Measurements from ENCODE around the gene LAGE3. TPM values are rescaled to one million over a fixed set of nuclear protein-coding genes. Genes with fewer than 3 reads are reported as not detected.

Gene LAGE3
- total RNA-seq, 1 experiment from 2014 or later = 175 TPM

GRCh38 chrX:154517101-154517781, 38.2 kb upstream of the LAGE3 start:
- POLR2A ChIA-PET = no interaction called here
- no peak for TF ChIP-seq CTCF (IDR thresholded peaks at IDR 0.05)
- TF ChIP-seq, protein P1, sequence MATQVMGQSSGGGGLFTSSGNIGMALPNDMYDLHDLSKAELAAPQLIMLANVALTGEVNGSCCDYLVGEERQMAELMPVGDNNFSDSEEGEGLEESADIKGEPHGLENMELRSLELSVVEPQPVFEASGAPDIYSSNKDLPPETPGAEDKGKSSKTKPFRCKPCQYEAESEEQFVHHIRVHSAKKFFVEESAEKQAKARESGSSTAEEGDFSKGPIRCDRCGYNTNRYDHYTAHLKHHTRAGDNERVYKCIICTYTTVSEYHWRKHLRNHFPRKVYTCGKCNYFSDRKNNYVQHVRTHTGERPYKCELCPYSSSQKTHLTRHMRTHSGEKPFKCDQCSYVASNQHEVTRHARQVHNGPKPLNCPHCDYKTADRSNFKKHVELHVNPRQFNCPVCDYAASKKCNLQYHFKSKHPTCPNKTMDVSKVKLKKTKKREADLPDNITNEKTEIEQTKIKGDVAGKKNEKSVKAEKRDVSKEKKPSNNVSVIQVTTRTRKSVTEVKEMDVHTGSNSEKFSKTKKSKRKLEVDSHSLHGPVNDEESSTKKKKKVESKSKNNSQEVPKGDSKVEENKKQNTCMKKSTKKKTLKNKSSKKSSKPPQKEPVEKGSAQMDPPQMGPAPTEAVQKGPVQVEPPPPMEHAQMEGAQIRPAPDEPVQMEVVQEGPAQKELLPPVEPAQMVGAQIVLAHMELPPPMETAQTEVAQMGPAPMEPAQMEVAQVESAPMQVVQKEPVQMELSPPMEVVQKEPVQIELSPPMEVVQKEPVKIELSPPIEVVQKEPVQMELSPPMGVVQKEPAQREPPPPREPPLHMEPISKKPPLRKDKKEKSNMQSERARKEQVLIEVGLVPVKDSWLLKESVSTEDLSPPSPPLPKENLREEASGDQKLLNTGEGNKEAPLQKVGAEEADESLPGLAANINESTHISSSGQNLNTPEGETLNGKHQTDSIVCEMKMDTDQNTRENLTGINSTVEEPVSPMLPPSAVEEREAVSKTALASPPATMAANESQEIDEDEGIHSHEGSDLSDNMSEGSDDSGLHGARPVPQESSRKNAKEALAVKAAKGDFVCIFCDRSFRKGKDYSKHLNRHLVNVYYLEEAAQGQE (IDR thresholded peaks at IDR 0.05; ENCODE audit: insufficient read depth in 1 of 2, low read depth in 2 of 2, low read length in 1 of 2) = no peak
- no peak for TF ChIP-seq POLR2AphosphoS5 (IDR thresholded peaks at IDR 0.05; ENCODE audit: low read depth, low read length)
- TF ChIP-seq SIN3A (IDR thresholded peaks at IDR 0.05; ENCODE audit: borderline replicate concordance, insufficient read depth, low read depth, low read length) = no peak
- TF ChIP-seq TCF7L2 (IDR thresholded peaks at IDR 0.05; ENCODE audit: low read depth, low read length) = no peak
- peak overlapping the region; percentile 78 for H3K27ac ChIP-seq (ENCODE audit: low read length)

GRCh38 chrX:154516656-154517100, 37.6 kb upstream of the LAGE3 start:
- intact Hi-C loops (cut with micrococcal nuclease; ENCODE audit: unreplicated experiment) (no loop called here), in situ Hi-C loops (cut with HindIII; ENCODE audit: low pct_unique_long_range_greater_than_20kb, low sequenced_read_pairs) (no loop called here)
- TF ChIP-seq CTCF (IDR thresholded peaks at IDR 0.05) (no peak), TCF7L2 (IDR thresholded peaks at IDR 0.05; ENCODE audit: low read depth, low read length) (no peak), POLR2AphosphoS5 (IDR thresholded peaks at IDR 0.05; ENCODE audit: low read depth, low read length) (no peak), SIN3A (IDR thresholded peaks at IDR 0.05; ENCODE audit: borderline replicate concordance, insufficient read depth, low read depth, low read length) (no peak)
- TF ChIP-seq, protein P1 (IDR thresholded peaks at IDR 0.05; ENCODE audit: insufficient read depth in 1 of 2, low read depth in 2 of 2, low read length in 1 of 2) = no peak
- ATAC-seq = peak; percentile 39
- BruUV-seq (replicated peaks) = no TSS peak
- CTCF ChIA-PET = interaction anchor here (0.7 kb wide), 1 partner anchor 166 kb away, joined by 5 read pairs; no protein-coding TSS in a partner anchor
- Histone ChIP-seq H3K4me3 (ENCODE audit: low read depth in 2 of 2, low read length in 2 of 2) (peak overlapping the region; percentile 72 to 85), H3K27me3 (ENCODE audit: control insufficient read depth, insufficient read depth, low read length) (no peaks in the 10 kb centered on the region), H3K36me3 (ENCODE audit: control insufficient read depth, insufficient read depth, low read length) (no peaks in the 10 kb centered on the region), H3K27ac (ENCODE audit: low read length) (peak overlapping the region; percentile 78), H3K4me1 (ENCODE audit: control insufficient read depth, insufficient read depth, low read length) (peaks cover 12% of the 10 kb centered on the region), H3K9me3 (ENCODE audit: control insufficient read depth, insufficient read depth, low read depth, low read length) (no peaks in the 10 kb centered on the region)
- no peak for DNase-seq (ENCODE audit: low read depth, low spot score)
- POLR2A ChIA-PET = interaction anchor here (0.6 kb wide), 2 partner anchors 17 to 260 kb away, joined by 3 read pairs; no protein-coding TSS in a partner anchor

More at GRCh38 chrX:154517101-154517781, 38.2 kb upstream of the LAGE3 start:
- no peaks in the 10 kb centered on the region for H3K36me3 ChIP-seq (ENCODE audit: control insufficient read depth, insufficient read depth, low read length)
- CTCF ChIA-PET = no interaction called here
- in situ Hi-C loops (cut with HindIII; ENCODE audit: low pct_unique_long_range_greater_than_20kb, low sequenced_read_pairs) (no loop called here), intact Hi-C loops (cut with micrococcal nuclease; ENCODE audit: unreplicated experiment) (no loop called here)
- H3K9me3 ChIP-seq (ENCODE audit: control insufficient read depth, insufficient read depth, low read depth, low read length) = no peaks in the 10 kb centered on the region
- peak overlapping the region; percentile 72 to 85 for H3K4me3 ChIP-seq (ENCODE audit: low read depth in 2 of 2, low read length in 2 of 2)
- ATAC-seq = no peak
- H3K27me3 ChIP-seq (ENCODE audit: control insufficient read depth, insufficient read depth, low read length) = no peaks in the 10 kb centered on the region
- BruUV-seq (replicated peaks) = no TSS peak
- H3K4me1 ChIP-seq (ENCODE audit: control insufficient read depth, insufficient read depth, low read length) = peaks cover 12% of the 10 kb centered on the region
- no peak for DNase-seq (ENCODE audit: low read depth, low spot score)
